Endothelial cell of umbilical vein (primary cell): ENCODE measurements around the gene ASL. TPM values are rescaled to one million over a fixed set of nuclear protein-coding genes. Genes with fewer than 3 reads are reported as not detected.
"Not testable (repeated sequence)": the region's sequence is repeated elsewhere in the genome, so short reads cannot be mapped to it uniquely, and the experiment has no call there.

Experiments used
- BruUV-seq: library from RNA; stranded (reverse); fragments of 400-500 nt; replicated peaks from 2 replicates; lab custom pipeline; 2021; lab: Mats Ljungman, UMichigan
- CTCF ChIA-PET: fragments of 300-600, 350-600 bp; sonication (Branson Sonifier 250); formaldehyde crosslinking; loops from one replicate; lab custom pipeline; 2021; ENCODE audit warnings: antibody characterized with exemption, inconsistent platforms; lab: Charles Lee
- POLR2A ChIA-PET: fragments of 300-600, 350-600 bp; sonication (Branson Sonifier 250); formaldehyde crosslinking; loops from one replicate; lab custom pipeline; 2021; ENCODE audit warnings: antibody characterized with exemption, inconsistent platforms; lab: Charles Lee
- DNase-seq: peaks from one replicate; pipeline ENCODE4 v3.0.0-alpha.2; 2011; ENCODE audit warnings: low read depth, low spot score
- FAIRE-seq: peaks from 2 replicates; lab custom pipeline; 2011; peaks lifted over from hg19 to GRCh38; lab: Jason Lieb, UNC
- H2AFZ ChIP-seq: 2 replicates; pipeline ENCODE4 v1.6.0; 2012; ENCODE audit warnings: low read depth, low read length, control low read depth, inconsistent platforms
- H3K27ac ChIP-seq: 2 replicates; pipeline ENCODE4 v1.5.1; 2011; ENCODE audit warnings: low read depth, mild to moderate bottlenecking, control low read depth, low read length, moderate library complexity; ENCODE audit not compliant: insufficient read depth
- H3K27me3 ChIP-seq, 2 experiments: 2 replicates each; pipeline versions ENCODE4 v1.6.0 to v1.6.1; 2011; ENCODE audit warnings: low read length in 2 of 2, mixed read lengths in 1 of 2; ENCODE audit not compliant: control insufficient read depth in 2 of 2, insufficient read depth in 2 of 2
- H3K36me3 ChIP-seq, 2 experiments: 2 replicates in 1 of 2; 3 replicates in 1 of 2; pipeline ENCODE4 v1.5.1; 2011; ENCODE audit warnings: low read length in 2 of 2, mild to moderate bottlenecking in 1 of 2, moderate library complexity in 1 of 2; ENCODE audit not compliant: control insufficient read depth in 2 of 2, insufficient read depth in 2 of 2; ENCODE audit errors: extremely low read depth in 1 of 2
- H3K4me1 ChIP-seq: 3 replicates; pipeline ENCODE4 v1.5.1; 2011; ENCODE audit warnings: mild to moderate bottlenecking, low read length; ENCODE audit not compliant: control insufficient read depth, insufficient read depth; ENCODE audit errors: extremely low read depth
- H3K4me2 ChIP-seq: 2 replicates; pipeline ENCODE4 v1.6.1; 2011; ENCODE audit warnings: low read length, control low read depth, mixed read lengths; ENCODE audit not compliant: insufficient read depth
- H3K4me3 ChIP-seq, 3 experiments: fragments of 200-600 bp in 1 of 3; sonication (generic), shearing (Covaris generic) in 1 of 3; replicated peaks in 1 of 3; 2 replicates each; pipeline ENCODE4 v1.5.1; 2011 to 2016; ENCODE audit warnings: control low read depth in 3 of 3, low read length in 3 of 3, mild to moderate bottlenecking in 2 of 3, inconsistent platforms in 1 of 3, low read depth in 1 of 3, moderate library complexity in 1 of 3; ENCODE audit not compliant: insufficient read depth in 1 of 3
- H3K79me2 ChIP-seq: 2 replicates; pipeline ENCODE4 v1.6.0; 2012; ENCODE audit warnings: low read length, inconsistent platforms; ENCODE audit not compliant: control insufficient read depth, insufficient read depth
- H3K9ac ChIP-seq: replicated peaks from 2 replicates; pipeline ENCODE3; 2011; ENCODE audit warnings: low read length, control low read depth; ENCODE audit not compliant: insufficient read depth; ENCODE audit errors: extremely low read depth
- H3K9me1 ChIP-seq: replicated peaks from 3 replicates; pipeline ENCODE4 v1.6.0; 2011; ENCODE audit warnings: mild to moderate bottlenecking, low read length; ENCODE audit not compliant: control insufficient read depth, insufficient read depth; ENCODE audit errors: extremely low read depth
- H3K9me3 ChIP-seq: replicated peaks from 2 replicates; pipeline ENCODE4 v1.5.1; 2012; ENCODE audit warnings: low read length, inconsistent platforms; ENCODE audit not compliant: control insufficient read depth, insufficient read depth
- H4K20me1 ChIP-seq: replicated peaks from 2 replicates; pipeline ENCODE3; 2011; ENCODE audit warnings: mild to moderate bottlenecking, low read length; ENCODE audit not compliant: control insufficient read depth, insufficient read depth; ENCODE audit errors: extremely low read depth
- GATA2 ChIP-seq: IDR thresholded peaks from 2 replicates; pipeline ENCODE4 v1.7.0; 2011; ENCODE audit warnings: low read depth, mild to moderate bottlenecking, moderate library complexity, mixed read lengths, low read length; ENCODE audit not compliant: insufficient read length, insufficient read depth
- dilution Hi-C: fragments of 300-500 bp; cut with MboI; formaldehyde crosslinking; loops from one replicate; pipeline ENCODE4 v1.15.0; 2019; ENCODE audit warnings: low sequenced_read_pairs; ENCODE audit not compliant: extremely low pct_ligation_motif_present
- intact Hi-C: fragments of 100-400 bp; cut with micrococcal nuclease; formaldehyde crosslinking; loops from one replicate; pipeline ENCODE4 v1.10.0; 2022
- polyA plus RNA-seq, 4 experiments: library from polyadenylated mRNA; depleted of rRNA in 3 of 4; stranded (reverse) in 3 of 4; unstranded in 1 of 4; fragments of >200 nt; gene quantifications; 2 replicates each; pipeline versions ENCODE4 v1.2.1 to v1.2.3, GENCODE V29; 2011 to 2012; ENCODE audit warnings: missing spikeins in 1 of 4
- total RNA-seq: library from RNA; stranded (reverse); gene quantifications from 2 replicates; pipeline ENCODE4 v1.2.3, GENCODE V29; 2021

The ASL gene
- total and polyA plus RNA-seq, 2 donors (not counting 3 experiments of a cell fraction or from before 2014, with no cell fraction given), result 50.5 to 57.8 TPM

GRCh38 chr7:66043681-66044497, 31.7 kb upstream of the ASL start:
- Histone ChIP-seq H3K27me3 (no peaks in the 10 kb centered on the region), H3K9ac (no peak overlapping the region), H3K9me3 (no peaks in the 10 kb centered on the region), H3K36me3 (no peaks in the 10 kb centered on the region), H3K79me2 (no peaks in the 10 kb centered on the region), H3K4me1 (no peaks in the 10 kb centered on the region), H3K27ac (no peak overlapping the region), H3K9me1 (no peaks in the 10 kb centered on the region), H2AFZ (peak overlapping the region; percentile 100), H3K4me3 (peak overlapping the region; percentile 18 to 54 (median 34)), H4K20me1 (no peaks in the 10 kb centered on the region), H3K4me2 (peak overlapping the region; percentile 89)
- no peak for TF ChIP-seq GATA2
- dilution Hi-C loops (no loop called here), intact Hi-C loops (no loop called here)
- FAIRE-seq (peak; percentile 53), DNase-seq (peak; percentile 33)
- POLR2A ChIA-PET, result interaction anchor here (0.6 kb wide), 1 partner anchor 61 kb away, joined by 3 read pairs; no protein-coding TSS in a partner anchor
- BruUV-seq, result no TSS peak
- CTCF ChIA-PET, result interaction anchor here (1.5 kb wide), 1 partner anchor 13 kb away, joined by 5 read pairs; no protein-coding TSS in a partner anchor

DNA sequence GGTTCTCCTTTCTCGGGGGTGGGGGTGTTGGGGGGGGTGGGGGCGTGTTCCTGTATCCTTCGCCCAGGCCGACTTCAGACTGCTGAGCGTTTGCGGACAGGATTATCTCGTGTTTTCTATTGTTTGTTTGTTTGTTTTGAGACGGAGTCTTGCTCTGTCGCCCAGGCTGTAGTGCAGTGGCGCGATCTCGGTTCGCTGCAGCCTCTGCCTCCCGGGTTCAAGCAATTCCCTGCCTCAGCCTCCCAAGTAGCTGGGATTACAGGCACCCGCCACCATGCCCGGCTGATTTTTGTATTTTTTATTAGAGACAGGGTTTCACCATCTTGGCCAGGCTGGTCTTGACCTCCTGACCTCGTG, 31.1 kb upstream of the ASL start:
- dilution Hi-C loops, H3K27ac ChIP-seq, H3K9ac ChIP-seq, DNase-seq, FAIRE-seq, H4K20me1 ChIP-seq, H3K9me3 ChIP-seq, intact Hi-C loops, H3K79me2 ChIP-seq, H3K4me1 ChIP-seq, BruUV-seq, H3K36me3 ChIP-seq, H3K27me3 ChIP-seq, H3K9me1 ChIP-seq: not testable (repeated sequence)
- CTCF ChIA-PET, result interaction anchor here (1.5 kb wide), 1 partner anchor 14 kb away, joined by 5 read pairs; no protein-coding TSS in a partner anchor
- peak overlapping the region; percentile 50 for H3K4me2 ChIP-seq
- H3K4me3 ChIP-seq, result peak overlapping the region in 1 of 3 experiments; percentile 34
- H2AFZ ChIP-seq, result peak overlapping the region; percentile 66
- POLR2A ChIA-PET, result interaction anchor here (0.6 kb wide), 1 partner anchor 60 kb away, joined by 3 read pairs; no protein-coding TSS in a partner anchor
